H9 (cell line): ENCODE measurements around the gene SELENOV. TPM values are rescaled to one million over a fixed set of nuclear protein-coding genes. Genes with fewer than 3 reads are reported as not detected.

Experiments
- DNase-seq: peaks from one replicate; pipeline ENCODE4 v3.0.0-alpha.2; 2017
- H2AFZ ChIP-seq: one replicate; pipeline ENCODE4 v1.6.1; 2013; ENCODE audit warnings: mild to moderate bottlenecking, low read length, control low read depth, moderate library complexity
- H2AK5ac ChIP-seq: 2 replicates; pipeline ENCODE4 v1.6.1; 2013; ENCODE audit warnings: low read length, control low read depth, mixed read lengths; ENCODE audit not compliant: insufficient read length
- H2BK120ac ChIP-seq: one replicate; pipeline ENCODE4 v1.6.1; 2013; ENCODE audit warnings: low read depth, mild to moderate bottlenecking, low read length, control low read depth, inconsistent platforms; ENCODE audit not compliant: poor library complexity, severe bottlenecking
- H2BK12ac ChIP-seq: 2 replicates; pipeline ENCODE4 v1.6.1; 2013; ENCODE audit warnings: low read length, control low read depth, mixed read lengths, low read depth; ENCODE audit not compliant: insufficient read length
- H2BK15ac ChIP-seq: 2 replicates; pipeline ENCODE4 v1.6.1; 2013; ENCODE audit warnings: low read depth, low read length, control low read depth
- H2BK20ac ChIP-seq: one replicate; pipeline ENCODE4 v1.6.1; 2013; ENCODE audit warnings: low read depth, mild to moderate bottlenecking, low read length, control low read depth, inconsistent platforms; ENCODE audit not compliant: poor library complexity, severe bottlenecking
- H2BK5ac ChIP-seq: 2 replicates; pipeline ENCODE4 v1.6.1; 2013; ENCODE audit warnings: low read length, control low read depth, mixed read lengths; ENCODE audit not compliant: insufficient read length
- H3K14ac ChIP-seq: 2 replicates; pipeline ENCODE4 v1.6.1; 2013; ENCODE audit warnings: low read length, control low read depth; ENCODE audit not compliant: insufficient read depth
- H3K18ac ChIP-seq: 2 replicates; pipeline ENCODE4 v1.6.1; 2013; ENCODE audit warnings: low read depth, mild to moderate bottlenecking, mixed read lengths, low read length, control low read depth; ENCODE audit not compliant: insufficient read length
- H3K23ac ChIP-seq: 2 replicates; pipeline ENCODE4 v1.6.1; 2013; ENCODE audit warnings: low read length, control low read depth, mixed read lengths, low read depth; ENCODE audit not compliant: insufficient read length
- H3K23me2 ChIP-seq: 2 replicates; pipeline ENCODE4 v1.6.1; 2013; ENCODE audit warnings: low read depth, mild to moderate bottlenecking, mixed read lengths, low read length, control low read depth; ENCODE audit not compliant: insufficient read length, poor library complexity, severe bottlenecking
- H3K27ac ChIP-seq: 2 replicates; pipeline ENCODE4 v1.5.1; 2013; ENCODE audit warnings: low read length, control low read depth, mixed read lengths, low read depth; ENCODE audit not compliant: insufficient read length
- H3K27me3 ChIP-seq: 2 replicates; pipeline ENCODE4 v1.6.1; 2013; ENCODE audit warnings: low read length, control low read depth, inconsistent platforms; ENCODE audit not compliant: insufficient read depth
- H3K4ac ChIP-seq: 2 replicates; pipeline ENCODE4 v1.6.1; 2013; ENCODE audit warnings: low read depth, mild to moderate bottlenecking, control low read depth, inconsistent platforms, low read length, moderate library complexity
- H3K4me1 ChIP-seq: 2 replicates; pipeline ENCODE4 v1.6.1; 2013; ENCODE audit warnings: low read length, control low read depth, inconsistent platforms; ENCODE audit not compliant: insufficient read depth
- H3K4me2 ChIP-seq: 2 replicates; pipeline ENCODE4 v1.6.1; 2013; ENCODE audit warnings: low read length, control low read depth, mixed read lengths; ENCODE audit not compliant: insufficient read length, insufficient read depth
- H3K56ac ChIP-seq: 2 replicates; pipeline ENCODE4 v1.6.1; 2013; ENCODE audit warnings: low read depth, mild to moderate bottlenecking, mixed read lengths, low read length, control low read depth; ENCODE audit not compliant: insufficient read length
- H3K79me1 ChIP-seq: 2 replicates; pipeline ENCODE4 v1.6.1; 2013; ENCODE audit warnings: low read depth, mild to moderate bottlenecking, moderate library complexity, low read length, control low read depth, inconsistent platforms; ENCODE audit not compliant: insufficient read depth, poor library complexity, severe bottlenecking
- H3K79me2 ChIP-seq: 2 replicates; pipeline ENCODE4 v1.6.1; 2013; ENCODE audit warnings: low read length, control low read depth, inconsistent platforms; ENCODE audit not compliant: insufficient read depth
- H3K9ac ChIP-seq: 2 replicates; pipeline ENCODE4 v1.6.1; 2013; ENCODE audit warnings: low read length, control low read depth, mixed read lengths; ENCODE audit not compliant: insufficient read length; ENCODE audit errors: extremely low read depth
- H3K9me3 ChIP-seq: one replicate; pipeline ENCODE4 v1.6.1; 2013; ENCODE audit warnings: low read depth, low read length, inconsistent platforms; ENCODE audit not compliant: control insufficient read depth
- H3T11ph ChIP-seq: one replicate; pipeline ENCODE4 v1.6.1; 2013; ENCODE audit warnings: mild to moderate bottlenecking, low read length, control low read depth, inconsistent platforms
- H4K20me1 ChIP-seq: one replicate; pipeline ENCODE4 v1.6.1; 2013; ENCODE audit not compliant: control insufficient read depth, insufficient read length, insufficient read depth
- H4K5ac ChIP-seq: 2 replicates; pipeline ENCODE4 v1.6.1; 2013; ENCODE audit warnings: low read depth, mild to moderate bottlenecking, mixed read lengths, low read length, control low read depth; ENCODE audit not compliant: insufficient read length
- H4K8ac ChIP-seq: replicated peaks from 2 replicates; pipeline ENCODE4 v1.6.1; 2013; ENCODE audit warnings: low read length, control low read depth, mixed read lengths, low read depth; ENCODE audit not compliant: insufficient read length
- H4K91ac ChIP-seq: 2 replicates; pipeline ENCODE4 v1.6.1; 2013; ENCODE audit warnings: low read depth, mild to moderate bottlenecking, moderate library complexity, mixed read lengths, low read length, control low read depth; ENCODE audit not compliant: insufficient read length
- H3K27ac Mint-ChIP-seq, 3 experiments: 2 replicates in 2 of 3; 3 replicates in 1 of 3; pipeline ENCODE4 v1.8.0; 2020 to 2021; ENCODE audit warnings: mixed read lengths in 3 of 3, mild to moderate bottlenecking in 1 of 3, moderate library complexity in 1 of 3
- H3K27me3 Mint-ChIP-seq: 2 replicates; pipeline ENCODE4 v1.8.0; 2021; ENCODE audit warnings: low read depth, mild to moderate bottlenecking, moderate library complexity, mixed read lengths
- H3K36me3 Mint-ChIP-seq, 3 experiments: 2 replicates in 2 of 3; 3 replicates in 1 of 3; pipeline ENCODE4 v1.8.0; 2020 to 2021; ENCODE audit warnings: low read depth in 3 of 3, mixed read lengths in 3 of 3; ENCODE audit not compliant: insufficient read depth in 1 of 3
- H3K4me1 Mint-ChIP-seq, 2 experiments: 2 replicates each; pipeline ENCODE4 v1.8.0; 2020; ENCODE audit warnings: mixed read lengths in 2 of 2
- H3K4me3 Mint-ChIP-seq, 2 experiments: 2 replicates in 1 of 2; 3 replicates in 1 of 2; pipeline ENCODE4 v1.8.0; 2020 to 2021; ENCODE audit warnings: mild to moderate bottlenecking in 2 of 2, mixed read lengths in 2 of 2, moderate library complexity in 1 of 2
- H3K9me3 Mint-ChIP-seq, 2 experiments: 2 replicates in 1 of 2; 3 replicates in 1 of 2; pipeline ENCODE4 v1.8.0; 2020; ENCODE audit warnings: mild to moderate bottlenecking in 2 of 2, mixed read lengths in 2 of 2, moderate library complexity in 1 of 2
- CTCF ChIP-seq: fragments of 200-600 bp; sonication (generic); conservative IDR thresholded peaks from 3 replicates; pipeline ENCODE4 v1.8.0; 2021; ENCODE audit warnings: antibody characterized with exemption, mild to moderate bottlenecking
- WGBS: extraction: QIAGEN DNeasy Blood & Tissue Kit; methylation state at CpG from one replicate; pipeline ENCODE4 v1.1.7; 2013; ENCODE audit warnings: missing lambda C conversion rate, low lambda C conversion rate, mixed read lengths; ENCODE audit not compliant: insufficient read length; ENCODE audit errors: extremely low coverage; 5-methylcytosine and 5-hydroxymethylcytosine counted together
- total RNA-seq: library from RNA; stranded (reverse); gene quantifications from 2 replicates; pipeline ENCODE4 v1.2.1, GENCODE V29; 2021

SELENOV gene
- total RNA-seq, 1 experiment from 2014 or later = 6.9 TPM

- no CpG with 5 or more reads among the region's 2 CpGs for WGBS
- Histone ChIP-seq H2BK5ac (no peak overlapping the region), H2BK20ac (no peak overlapping the region), H3K9me3 (no peaks in the 10 kb centered on the region), H4K91ac (peak overlapping the region; percentile 37), H3K14ac (no peak overlapping the region), H3K27ac (no peak overlapping the region), H3K27me3 (0 out of 2 replicates have a peak, but pooled peaks cover 2% of the 10 kb centered on the region), H2AK5ac (no peak overlapping the region), H3T11ph (no peak overlapping the region), H3K23me2 (no peaks in the 10 kb centered on the region), H3K23ac (no peak overlapping the region), H3K4me1 (no peaks in the 10 kb centered on the region), H3K18ac (no peak overlapping the region), H4K5ac (no peak overlapping the region), H3K4ac (no peak overlapping the region), H3K56ac (no peak overlapping the region), H2AFZ (no peak overlapping the region), H4K8ac (no peak overlapping the region), H2BK12ac (no peak overlapping the region), H2BK120ac (no peak overlapping the region), H4K20me1 (no peaks in the 10 kb centered on the region), H3K9ac (no peak overlapping the region), H3K79me1 (no peaks in the 10 kb centered on the region), H3K4me2 (no peak overlapping the region), H2BK15ac (no peak overlapping the region), H3K79me2 (no peaks in the 10 kb centered on the region)
- DNase-seq = no peak
- no peak overlapping the region; a peak in 1 of 7 replicates for H3K27ac Mint-ChIP-seq
- H3K4me1 Mint-ChIP-seq = peaks cover 0 to 3% of the 10 kb centered on the region in 2 experiments; a peak in 1 of 4 replicates
- no peaks in the 10 kb centered on the region for H3K36me3 Mint-ChIP-seq
- no peak overlapping the region for H3K4me3 Mint-ChIP-seq
- peaks cover 12% of the 10 kb centered on the region for H3K27me3 Mint-ChIP-seq
- no peaks in the 10 kb centered on the region for H3K9me3 Mint-ChIP-seq
- no peak for TF ChIP-seq CTCF
These were observed 48.5 kb downstream of the SELENOV start for GRCh38 chr19:39563408-39563807.
